Transverse colon (tissue), 4 donors: ENCODE results near the gene MEGF8. TPM values are rescaled to one million over a fixed set of nuclear protein-coding genes. Genes with fewer than 3 reads are reported as not detected.
A peak's percentile ranks its signal among the peaks of the same experiment; 100 is the strongest.

Experiments used
- DNase-seq: peaks from one replicate; pipeline ENCODE4 v3.0.0-alpha.2; 2019
- H3K27ac ChIP-seq, 4 donors: fragments of 200-600 bp; sonication (generic); 2 replicates each; pipeline ENCODE4 v1.5.1; 2016 to 2018; ENCODE audit warnings: inconsistent platforms in 4 of 4
- H3K27me3 ChIP-seq: fragments of 200-600 bp; sonication (generic); 2 replicates; pipeline ENCODE4 v1.5.1; 2017; ENCODE audit warnings: inconsistent platforms
- H3K36me3 ChIP-seq, 4 donors: fragments of 200-600 bp; sonication (generic); 2 replicates each; pipeline ENCODE4 v1.5.1; 2017 to 2019; ENCODE audit warnings: inconsistent platforms in 4 of 4
- H3K4me1 ChIP-seq, 4 donors: fragments of 200-600 bp; sonication (generic); 2 replicates each; pipeline ENCODE4 v1.5.1; 2017 to 2020; ENCODE audit warnings: inconsistent platforms in 4 of 4
- H3K4me3 ChIP-seq, 4 donors: fragments of 200-600 bp; sonication (generic); 1 replicate in 1 of 4; 2 replicates in 3 of 4; pipeline versions ENCODE4 v1.5.1 to v1.6.1; 2017 to 2019; ENCODE audit warnings: inconsistent platforms in 4 of 4
- H3K9me3 ChIP-seq, 2 donors: fragments of 200-600 bp; sonication (generic); 2 replicates each; pipeline ENCODE4 v1.5.1; 2017 to 2019; ENCODE audit warnings: inconsistent platforms in 2 of 2
- EP300 ChIP-seq: sonication (generic); formaldehyde crosslinking; IDR thresholded peaks from one replicate; pipeline ENCODE4 v1.6.1; 2017; ENCODE audit warnings: antibody characterized with exemption, low read depth
- POLR2A ChIP-seq: fragments of 450-650 bp; IDR thresholded peaks from one replicate; pipeline ENCODE4 v1.6.1; 2016; ENCODE audit warnings: antibody characterized with exemption, mild to moderate bottlenecking, moderate library complexity
- POLR2AphosphoS5 ChIP-seq, 3 donors: sonication (generic); formaldehyde crosslinking; IDR thresholded peaks; one replicate each; pipeline ENCODE4 v1.6.1; 2016; ENCODE audit warnings: antibody characterized with exemption in 3 of 3
- WGBS, 2 donors: methylation state at CpG; one replicate each; pipeline ENCODE4 v1.1.5; 2018; ENCODE audit warnings: low coverage in 1 of 2; 5-methylcytosine and 5-hydroxymethylcytosine counted together
- in situ Hi-C, 4 donors: fragments of 200-750 bp; cut with MboI; loops; one replicate each; pipeline versions ENCODE4 v1.15.0 to v1.15.1; 2017; ENCODE audit warnings: low sequenced_read_pairs in 3 of 4, low pct_ligation_motif_present in 1 of 4, low pct_unique_long_range_greater_than_20kb in 1 of 4
- intact Hi-C: fragments of 100-400 bp; cut with DNase I; formaldehyde crosslinking; loops from one replicate; pipeline ENCODE4 v1.15.1; 2023; ENCODE audit warnings: low total_unique reads
- total RNA-seq, 4 donors: library from RNA; depleted of rRNA; stranded (reverse); fragments of >200 nt; gene quantifications; one replicate each; pipeline ENCODE4 v1.1.0, GENCODE V29; 2016
- TF ChIP-seq, protein P1 (sequence below), 5 experiments: fragments of 200-600 bp in 3 of 5; fragments of 450-650 bp in 2 of 5; sonication (generic) in 3 of 5; IDR thresholded peaks; 1 replicate in 2 of 5; 2 replicates in 3 of 5; pipeline ENCODE4 v1.5.1; 2016 to 2017; ENCODE audit warnings: antibody characterized with exemption in 5 of 5, inconsistent platforms in 3 of 5, mild to moderate bottlenecking in 2 of 5, moderate library complexity in 1 of 5

MEGF8 gene
- total RNA-seq, 4 donors from 2014 or later: 15.3 to 40.4 (median 22.8) TPM

DNA sequence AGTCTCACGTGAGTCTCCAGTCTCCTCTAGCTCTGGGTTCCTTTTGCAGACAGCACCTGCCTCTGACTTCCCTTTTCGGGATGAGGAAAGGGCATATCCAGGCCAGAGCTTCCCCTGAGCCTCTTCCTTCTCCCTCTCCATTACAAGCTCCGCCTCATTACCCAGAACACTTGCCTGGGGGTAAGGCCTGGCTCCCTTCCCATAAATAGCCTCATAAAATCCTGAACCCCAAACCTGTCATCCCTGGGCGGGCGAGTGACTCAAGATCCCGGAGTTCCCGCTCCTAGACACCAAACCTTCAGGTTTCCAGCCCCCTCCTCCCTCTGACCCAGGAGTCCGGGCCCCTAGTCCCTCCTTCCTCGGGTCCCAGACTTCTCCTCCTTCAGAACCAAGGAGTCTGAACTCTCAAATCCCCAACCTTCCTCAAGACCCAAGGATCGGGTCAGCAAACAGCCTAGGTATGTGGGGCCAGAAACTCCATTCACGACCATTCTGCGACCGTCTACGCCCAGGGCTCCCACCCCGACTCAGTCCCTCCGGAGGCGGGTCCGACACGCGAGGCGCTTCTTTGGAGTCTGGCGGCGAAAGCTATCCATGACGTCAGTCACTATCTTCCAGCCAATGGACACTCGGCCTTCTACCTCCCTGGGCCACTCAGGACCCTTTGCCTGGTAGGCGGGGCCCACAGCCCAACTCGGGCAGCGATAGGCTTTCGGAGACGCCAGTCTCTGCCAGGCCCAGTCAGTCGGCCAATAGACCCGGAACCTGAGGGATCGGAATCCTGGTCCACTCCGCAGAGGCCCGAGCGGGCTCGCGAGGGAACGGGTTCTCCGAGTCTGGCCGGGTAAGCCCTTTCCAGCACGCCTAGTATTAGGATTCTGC is 71.2 kb downstream of the MEGF8 start:
- TF ChIP-seq POLR2A (peak; percentile 74), EP300 (no peak), POLR2AphosphoS5 (IDR thresholded peaks at IDR 0.05) (peak; percentile 59 to 86 (median 74))
- Histone ChIP-seq H3K4me3 (peak overlapping the region; percentile 37 to 66 (median 47)), H3K9me3 (no peaks in the 10 kb centered on the region), H3K27ac (peak overlapping the region; percentile 81 to 91 (median 88)), H3K4me1 (peaks cover 10 to 25% (median 22%) of the 10 kb centered on the region in 4 donors), H3K36me3 (no peaks in the 10 kb centered on the region), H3K27me3 (peaks cover 5% of the 10 kb centered on the region)
- DNase-seq: peak; percentile 99
- 4 to 7% methylated on average over 2 to 37 of the region's 42 CpGs for WGBS, 2 donors
- in situ Hi-C loops: no loop called here
- intact Hi-C loops: no loop called here

DNA sequence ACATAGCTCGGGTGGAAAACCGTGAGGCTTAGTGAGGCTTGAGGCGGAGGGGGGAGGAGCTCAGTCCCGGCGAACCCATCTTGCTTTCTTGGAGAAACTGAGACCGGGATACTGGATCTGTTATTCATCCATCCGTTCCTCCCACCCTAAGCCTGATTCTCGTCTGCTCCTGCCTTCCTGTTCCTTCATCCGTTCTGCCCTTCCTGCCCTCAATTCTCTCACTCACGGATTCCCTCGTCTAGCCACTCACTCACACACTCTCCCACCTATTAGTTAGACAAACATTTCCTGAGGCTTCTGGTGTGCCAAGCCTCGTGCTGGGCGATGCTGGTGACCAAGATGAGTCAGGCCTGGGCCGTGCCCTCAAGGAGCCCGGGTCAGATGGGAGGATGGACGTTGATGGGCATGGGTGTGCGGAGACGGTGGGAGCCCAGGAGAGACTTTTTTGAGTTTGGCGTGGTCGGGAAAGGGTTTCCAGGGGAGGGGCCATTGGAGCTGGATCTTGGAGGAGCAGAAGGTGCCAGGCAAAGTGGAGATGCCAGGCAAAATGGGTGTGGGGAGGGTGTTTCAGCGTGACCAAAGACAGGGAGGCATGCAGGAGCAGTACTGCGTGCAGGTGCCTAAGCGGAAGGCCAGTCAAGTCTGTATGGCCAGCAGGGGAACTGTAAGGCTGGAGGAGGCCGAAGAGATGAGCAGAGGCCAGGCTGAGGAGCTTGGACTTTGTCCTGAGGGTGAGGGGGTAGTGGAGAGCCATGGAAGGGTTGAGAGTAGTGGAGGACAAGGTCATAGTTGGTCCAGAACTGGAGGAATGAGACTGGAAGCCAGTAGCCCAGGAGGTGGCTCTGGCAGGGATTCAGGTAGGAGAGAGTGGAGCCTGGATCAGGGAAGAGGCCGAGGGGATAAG is 72.1 kb downstream of the MEGF8 start:
- in situ Hi-C loops (no loop called here), intact Hi-C loops (no loop called here)
- no peaks in the 10 kb centered on the region for H3K36me3 ChIP-seq
- peaks cover 13 to 34% (median 28%) of the 10 kb centered on the region in 4 donors for H3K4me1 ChIP-seq
- no peak for TF ChIP-seq POLR2A
- no peak for TF ChIP-seq POLR2AphosphoS5 (IDR thresholded peaks at IDR 0.05)
- TF ChIP-seq, protein P1, sequence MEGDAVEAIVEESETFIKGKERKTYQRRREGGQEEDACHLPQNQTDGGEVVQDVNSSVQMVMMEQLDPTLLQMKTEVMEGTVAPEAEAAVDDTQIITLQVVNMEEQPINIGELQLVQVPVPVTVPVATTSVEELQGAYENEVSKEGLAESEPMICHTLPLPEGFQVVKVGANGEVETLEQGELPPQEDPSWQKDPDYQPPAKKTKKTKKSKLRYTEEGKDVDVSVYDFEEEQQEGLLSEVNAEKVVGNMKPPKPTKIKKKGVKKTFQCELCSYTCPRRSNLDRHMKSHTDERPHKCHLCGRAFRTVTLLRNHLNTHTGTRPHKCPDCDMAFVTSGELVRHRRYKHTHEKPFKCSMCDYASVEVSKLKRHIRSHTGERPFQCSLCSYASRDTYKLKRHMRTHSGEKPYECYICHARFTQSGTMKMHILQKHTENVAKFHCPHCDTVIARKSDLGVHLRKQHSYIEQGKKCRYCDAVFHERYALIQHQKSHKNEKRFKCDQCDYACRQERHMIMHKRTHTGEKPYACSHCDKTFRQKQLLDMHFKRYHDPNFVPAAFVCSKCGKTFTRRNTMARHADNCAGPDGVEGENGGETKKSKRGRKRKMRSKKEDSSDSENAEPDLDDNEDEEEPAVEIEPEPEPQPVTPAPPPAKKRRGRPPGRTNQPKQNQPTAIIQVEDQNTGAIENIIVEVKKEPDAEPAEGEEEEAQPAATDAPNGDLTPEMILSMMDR (IDR thresholded peaks at IDR 0.05): no peak
- no peak for TF ChIP-seq EP300
- 25 to 36% methylated on average over 9 to 25 of the region's 25 CpGs for WGBS, 2 donors
- H3K4me3 ChIP-seq: peak overlapping the region; percentile 37 to 66 (median 47)
- H3K27ac ChIP-seq: peak overlapping the region; percentile 81 to 91 (median 88)
- DNase-seq: no peak
- H3K27me3 ChIP-seq: no peaks in the 10 kb centered on the region
- H3K9me3 ChIP-seq: no peaks in the 10 kb centered on the region

DNA sequence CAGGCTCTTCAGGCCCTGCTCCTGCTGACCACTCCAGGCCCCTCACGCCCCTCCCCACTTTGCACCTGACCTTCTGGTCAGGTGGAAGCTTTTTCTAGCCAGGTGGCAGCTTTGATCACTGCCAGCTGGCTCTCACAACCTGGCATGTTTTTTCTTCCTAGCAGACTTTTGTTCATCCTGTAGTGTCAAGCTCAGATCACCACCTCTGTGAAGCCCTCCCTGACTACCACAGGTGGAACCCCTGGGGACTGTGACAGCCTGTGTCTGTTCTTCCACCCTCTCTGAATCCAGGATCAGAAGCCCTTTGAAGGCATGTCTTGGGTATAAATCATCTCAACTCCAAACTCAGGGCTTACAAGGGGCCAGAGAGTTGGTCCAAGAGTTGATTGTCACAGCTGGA is 75.0 kb downstream of the MEGF8 start:
- DNase-seq: no peak
- H3K27me3 ChIP-seq: no peaks in the 10 kb centered on the region
- 91% methylated on average over 1 of the region's 1 CpG; no CpG with 5 or more reads in 1 of the 2 donors for WGBS, 2 donors
- TF ChIP-seq, protein P1 (IDR thresholded peaks at IDR 0.05): no peak
- TF ChIP-seq POLR2AphosphoS5 (IDR thresholded peaks at IDR 0.05) (no peak), POLR2A (no peak), EP300 (no peak)
- H3K4me1 ChIP-seq: peaks cover 13 to 34% (median 28%) of the 10 kb centered on the region in 4 donors
- H3K4me3 ChIP-seq: no peak overlapping the region
- H3K27ac ChIP-seq: no peak overlapping the region
- H3K36me3 ChIP-seq: no peaks in the 10 kb centered on the region
- H3K9me3 ChIP-seq: no peaks in the 10 kb centered on the region
- in situ Hi-C loops: no loop called here
- intact Hi-C loops: no loop called here

DNA sequence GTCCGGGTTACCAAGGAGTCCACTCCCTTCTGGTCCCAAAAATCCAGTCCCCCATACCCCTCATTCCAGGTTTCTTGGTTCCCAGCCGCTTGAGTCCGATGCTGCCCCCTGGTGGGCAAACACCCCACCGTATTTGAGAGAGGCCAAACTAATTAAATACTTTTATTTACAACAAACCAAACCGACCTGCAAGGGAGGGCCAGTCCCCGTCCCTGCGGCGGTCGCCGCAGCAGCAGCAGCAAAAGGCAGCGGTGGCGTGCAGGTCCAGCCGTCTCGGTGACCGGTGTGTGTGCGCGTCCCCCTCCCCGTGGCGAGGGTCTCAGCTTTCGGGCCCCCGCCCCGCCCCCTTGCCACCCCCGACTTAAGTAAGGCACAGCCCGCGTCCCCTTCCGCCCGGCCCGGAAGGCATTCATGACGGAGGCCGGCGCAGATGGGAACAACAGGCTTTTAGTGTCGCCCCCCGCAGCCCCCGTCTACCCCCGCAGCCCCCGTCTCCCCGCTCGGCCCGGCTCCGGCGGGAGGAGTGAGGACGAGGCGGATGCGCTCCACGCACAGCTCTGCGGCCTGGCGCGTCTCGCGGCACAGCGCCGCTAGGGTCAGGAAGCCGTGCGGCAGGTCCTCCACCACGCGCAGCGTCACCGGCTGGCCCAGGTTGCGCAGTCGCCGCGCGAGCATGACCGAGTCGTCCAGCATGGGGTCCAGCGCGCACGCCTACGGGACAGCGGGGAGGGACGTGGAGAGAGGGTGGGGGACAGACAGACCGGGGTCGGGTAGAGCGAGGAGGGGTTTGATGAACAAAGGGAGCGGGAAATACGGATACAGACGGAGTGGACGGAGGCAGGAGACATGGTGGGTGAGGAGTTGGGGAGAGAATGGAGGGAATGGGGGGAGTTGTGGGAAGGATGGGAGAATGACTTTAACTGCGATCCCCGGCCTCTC is 76.2 kb downstream of the MEGF8 start:
- intact Hi-C loops: no loop called here
- Histone ChIP-seq H3K4me3 (peak overlapping the region; percentile 38 to 61 (median 50)), H3K4me1 (peaks cover 13 to 26% (median 23%) of the 10 kb centered on the region in 4 donors), H3K27me3 (no peaks in the 10 kb centered on the region), H3K27ac (peak overlapping the region; percentile 21 to 43 (median 42)), H3K9me3 (no peaks in the 10 kb centered on the region), H3K36me3 (no peaks in the 10 kb centered on the region)
- no peak for TF ChIP-seq POLR2A
- no peak for TF ChIP-seq EP300
- TF ChIP-seq POLR2AphosphoS5 (IDR thresholded peaks at IDR 0.05): peak in 2 of 3 donors; percentile 16 to 32
- TF ChIP-seq, protein P1 (IDR thresholded peaks at IDR 0.05): peak; percentile 71 to 89 (median 83)
- DNase-seq: peak; percentile 83
- in situ Hi-C loops: no loop called here
- WGBS, 2 donors: 3% methylated on average over 9 to 55 of the region's 80 CpGs
